ENCODE results near the gene ZBTB7C. TPM values are rescaled to one million over a fixed set of nuclear protein-coding genes. Genes with fewer than 3 reads are reported as not detected.

ZBTB7C gene
- total RNA-seq, 2 experiments from 2014 or later: not detected

DNA sequence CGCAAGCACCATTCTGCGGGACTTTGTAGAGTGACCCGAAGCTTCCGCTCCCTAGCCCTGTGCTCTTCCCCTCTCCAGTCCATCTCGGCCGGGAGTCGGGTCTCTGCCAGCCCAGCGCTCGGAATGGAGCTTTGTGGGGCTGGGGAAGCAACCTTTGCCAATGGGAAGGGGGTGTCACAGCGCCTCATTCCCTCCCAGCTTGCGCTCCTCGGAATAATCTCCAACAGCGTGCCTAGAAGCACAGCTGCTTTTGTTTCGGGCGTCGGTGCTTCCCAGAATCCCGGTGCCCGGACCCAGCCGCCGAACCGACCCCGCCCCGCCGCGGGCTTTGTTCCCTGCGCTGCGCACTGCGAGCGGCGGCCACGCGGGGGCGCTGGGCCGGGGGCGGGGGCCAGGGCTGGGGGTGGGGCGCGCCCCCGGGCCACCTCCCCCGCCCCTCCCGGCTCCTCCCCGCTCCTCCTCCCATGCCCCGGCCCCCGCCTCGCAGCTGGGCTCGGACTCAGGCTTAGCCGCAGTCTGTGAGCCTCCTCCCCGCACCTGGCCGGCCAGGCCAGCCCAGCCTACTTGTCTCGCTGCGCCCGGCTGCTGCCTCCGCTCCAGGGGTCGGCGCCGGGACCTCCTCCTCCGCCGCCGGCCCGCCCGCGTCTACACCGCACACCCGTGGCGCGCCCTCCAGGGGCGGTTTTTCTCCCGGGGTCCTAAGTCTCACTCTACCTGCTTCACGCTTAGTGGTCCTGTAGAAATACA lies 401.1 kb downstream of the ZBTB7C start:
- DNase-seq (peak; percentile 36), ATAC-seq (peak; percentile 71)
- Mint-ChIP-seq H3K27ac (no peak overlapping the region), H3K36me3 (ENCODE audit: low read depth) (no peaks in the 10 kb centered on the region), H3K4me1 (ENCODE audit: low read depth) (peaks cover 6% of the 10 kb centered on the region), H3K4me3 (peak overlapping the region; percentile 54), H3K27me3 (peaks cover 9% of the 10 kb centered on the region), H3K9me3 (peaks cover 1% of the 10 kb centered on the region)
- ChIA-PET POLR2A (no interaction called here), CTCF (interaction anchor here (0.7 to 2.1 kb wide), 14 partner anchors 8 to 253 kb away, joined by 3 to 17 read pairs (median 4); no protein-coding TSS in a partner anchor)
- intact Hi-C loops (cut with micrococcal nuclease): no loop called here
- TF ChIP-seq, protein P1, sequence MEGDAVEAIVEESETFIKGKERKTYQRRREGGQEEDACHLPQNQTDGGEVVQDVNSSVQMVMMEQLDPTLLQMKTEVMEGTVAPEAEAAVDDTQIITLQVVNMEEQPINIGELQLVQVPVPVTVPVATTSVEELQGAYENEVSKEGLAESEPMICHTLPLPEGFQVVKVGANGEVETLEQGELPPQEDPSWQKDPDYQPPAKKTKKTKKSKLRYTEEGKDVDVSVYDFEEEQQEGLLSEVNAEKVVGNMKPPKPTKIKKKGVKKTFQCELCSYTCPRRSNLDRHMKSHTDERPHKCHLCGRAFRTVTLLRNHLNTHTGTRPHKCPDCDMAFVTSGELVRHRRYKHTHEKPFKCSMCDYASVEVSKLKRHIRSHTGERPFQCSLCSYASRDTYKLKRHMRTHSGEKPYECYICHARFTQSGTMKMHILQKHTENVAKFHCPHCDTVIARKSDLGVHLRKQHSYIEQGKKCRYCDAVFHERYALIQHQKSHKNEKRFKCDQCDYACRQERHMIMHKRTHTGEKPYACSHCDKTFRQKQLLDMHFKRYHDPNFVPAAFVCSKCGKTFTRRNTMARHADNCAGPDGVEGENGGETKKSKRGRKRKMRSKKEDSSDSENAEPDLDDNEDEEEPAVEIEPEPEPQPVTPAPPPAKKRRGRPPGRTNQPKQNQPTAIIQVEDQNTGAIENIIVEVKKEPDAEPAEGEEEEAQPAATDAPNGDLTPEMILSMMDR (IDR thresholded peaks at IDR 0.05): peak; percentile 77

- intact Hi-C loops (cut with micrococcal nuclease): no loop called here
- Mint-ChIP-seq H3K27ac (no peak overlapping the region), H3K4me3 (no peak overlapping the region), H3K9me3 (peaks cover 1% of the 10 kb centered on the region), H3K4me1 (ENCODE audit: low read depth) (peaks cover 6% of the 10 kb centered on the region), H3K36me3 (ENCODE audit: low read depth) (no peaks in the 10 kb centered on the region), H3K27me3 (peaks cover 9% of the 10 kb centered on the region)
- POLR2A ChIA-PET: no interaction called here
- TF ChIP-seq, protein P1 (IDR thresholded peaks at IDR 0.05): no peak
- CTCF ChIA-PET: interaction anchor here (0.7 to 2.1 kb wide), 14 partner anchors 9 to 253 kb away, joined by 3 to 17 read pairs (median 4); no protein-coding TSS in a partner anchor
- no peak for DNase-seq
- ATAC-seq: no peak
Measured at GRCh38 chr18:48007381-48007780, 401.8 kb downstream of the ZBTB7C start.

- H3K36me3 Mint-ChIP-seq (ENCODE audit: low read depth): no peaks in the 10 kb centered on the region
- no peak for DNase-seq
- H3K4me1 Mint-ChIP-seq (ENCODE audit: low read depth): peaks cover 6% of the 10 kb centered on the region
- no peak overlapping the region for H3K4me3 Mint-ChIP-seq
- CTCF ChIA-PET: interaction anchor here (1.3 to 2.1 kb wide), 4 partner anchors 9 to 235 kb away, joined by 5 to 17 read pairs (median 8); no protein-coding TSS in a partner anchor
- peaks cover 1% of the 10 kb centered on the region for H3K9me3 Mint-ChIP-seq
- intact Hi-C loops (cut with micrococcal nuclease): no loop called here
- ATAC-seq: no peak
- peaks cover 9% of the 10 kb centered on the region for H3K27me3 Mint-ChIP-seq
- no peak overlapping the region for H3K27ac Mint-ChIP-seq
- TF ChIP-seq, protein P1 (IDR thresholded peaks at IDR 0.05): no peak
- POLR2A ChIA-PET: no interaction called here
Measured at GRCh38 chr18:48006415-48007175, 402.6 kb downstream of the ZBTB7C start.

GRCh38 chr18:48004577-48004976 lies 404.6 kb downstream of the ZBTB7C start:
- ChIA-PET POLR2A (no interaction called here), CTCF (interaction anchor here (1.2 kb wide), 1 partner anchor 441 kb away, joined by 3 read pairs; no protein-coding TSS in a partner anchor)
- DNase-seq (no peak), ATAC-seq (no peak)
- no peak overlapping the region for H3K4me3 Mint-ChIP-seq
- intact Hi-C loops (cut with micrococcal nuclease): no loop called here
- peaks cover 8% of the 10 kb centered on the region for H3K27me3 Mint-ChIP-seq
- H3K4me1 Mint-ChIP-seq (ENCODE audit: low read depth): peaks cover 6% of the 10 kb centered on the region
- TF ChIP-seq, protein P1 (IDR thresholded peaks at IDR 0.05): no peak
- no peaks in the 10 kb centered on the region for H3K9me3 Mint-ChIP-seq
- H3K27ac Mint-ChIP-seq: no peak overlapping the region
- H3K36me3 Mint-ChIP-seq (ENCODE audit: low read depth): no peaks in the 10 kb centered on the region

Measured in activated CD8-positive, alpha-beta T cell treated with anti-CD3 and anti-CD28 coated beads for 36 hours (primary cell).